Keratinocyte (primary cell): ENCODE results near the gene GLIPR1L1. TPM values are rescaled to one million over a fixed set of nuclear protein-coding genes. Genes with fewer than 3 reads are reported as not detected.

ENCODE experiments used
- DNase-seq: peaks from one replicate; pipeline ENCODE4 v3.0.0-alpha.2; 2011; ENCODE audit warnings: low read depth, missing footprints, low spot score
- FAIRE-seq: peaks from 2 replicates; lab custom pipeline; 2011; peaks lifted over from hg19 to GRCh38; lab: Jason Lieb, UNC
- H2AFZ ChIP-seq: 2 replicates; pipeline ENCODE4 v1.6.0; 2012; ENCODE audit warnings: low read length, control low read depth, inconsistent platforms; ENCODE audit not compliant: control insufficient read depth
- H3K27ac ChIP-seq: 2 replicates; pipeline ENCODE4 v1.5.1; 2011; ENCODE audit warnings: low read length; ENCODE audit not compliant: control insufficient read depth, insufficient read depth
- H3K27me3 ChIP-seq: 3 replicates; pipeline ENCODE4 v1.6.0; 2011; ENCODE audit warnings: low read length; ENCODE audit not compliant: control insufficient read depth, insufficient read depth; ENCODE audit errors: extremely low read depth
- H3K36me3 ChIP-seq, 2 experiments: 2 replicates in 1 of 2; 3 replicates in 1 of 2; pipeline ENCODE4 v1.5.1; 2011; ENCODE audit warnings: low read length in 2 of 2, mild to moderate bottlenecking in 1 of 2; ENCODE audit not compliant: control insufficient read depth in 2 of 2, insufficient read depth in 2 of 2; ENCODE audit errors: extremely low read depth in 1 of 2
- H3K4me1 ChIP-seq: 3 replicates; pipeline ENCODE4 v1.5.1; 2011; ENCODE audit warnings: low read length; ENCODE audit not compliant: control insufficient read depth, insufficient read depth; ENCODE audit errors: extremely low read depth
- H3K4me2 ChIP-seq: 3 replicates; pipeline ENCODE4 v1.6.0; 2011; ENCODE audit warnings: low read depth, low read length; ENCODE audit not compliant: control insufficient read depth, insufficient read depth; ENCODE audit errors: extremely low read depth
- H3K4me3 ChIP-seq, 3 experiments: fragments of 200-600 bp in 1 of 3; sonication (generic) in 1 of 3; 2 replicates in 2 of 3; 3 replicates in 1 of 3; pipeline ENCODE4 v1.5.1; 2011 to 2016; ENCODE audit warnings: low read length in 3 of 3, mild to moderate bottlenecking in 3 of 3, control low read depth in 2 of 3, inconsistent platforms in 1 of 3, low read depth in 1 of 3, mixed read lengths in 1 of 3, mixed run types in 1 of 3, moderate library complexity in 1 of 3; ENCODE audit not compliant: control insufficient read depth in 2 of 3, insufficient read depth in 2 of 3; ENCODE audit errors: extremely low read depth in 1 of 3
- H3K79me2 ChIP-seq: 2 replicates; pipeline ENCODE4 v1.6.0; 2012; ENCODE audit warnings: low read length; ENCODE audit not compliant: control insufficient read depth, insufficient read depth
- H3K9ac ChIP-seq: 3 replicates; pipeline ENCODE4 v1.6.0; 2011; ENCODE audit warnings: low read length; ENCODE audit not compliant: control insufficient read depth, insufficient read depth; ENCODE audit errors: extremely low read depth
- H3K9me1 ChIP-seq: 3 replicates; pipeline ENCODE4 v1.6.0; 2011; ENCODE audit warnings: low read length; ENCODE audit not compliant: control insufficient read depth, insufficient read depth; ENCODE audit errors: extremely low read depth
- H3K9me3 ChIP-seq: 2 replicates; pipeline ENCODE4 v1.5.1; 2012; ENCODE audit warnings: low read depth, low read length; ENCODE audit not compliant: control insufficient read depth
- H4K20me1 ChIP-seq: 3 replicates; pipeline ENCODE4 v1.6.0; 2011; ENCODE audit warnings: low read length; ENCODE audit not compliant: control insufficient read depth, insufficient read depth; ENCODE audit errors: extremely low read depth
- CTCF ChIP-seq, 3 experiments: IDR thresholded peaks in 1 of 3; conservative IDR thresholded peaks in 1 of 3; optimal IDR thresholded peaks in 1 of 3; 2 replicates in 2 of 3; 3 replicates in 1 of 3; pipeline versions ENCODE3 to v1.5.1; 2011; ENCODE audit warnings: low read length in 3 of 3, mild to moderate bottlenecking in 3 of 3, moderate library complexity in 2 of 3, control low read depth in 1 of 3, inconsistent platforms in 1 of 3; ENCODE audit not compliant: insufficient read depth in 2 of 3; ENCODE audit errors: extremely low read depth in 1 of 3
- EZH2 ChIP-seq: IDR thresholded peaks from one replicate; pipeline ENCODE4 v1.6.1; 2012; ENCODE audit warnings: inconsistent platforms, mild to moderate bottlenecking, low read length, moderate library complexity
- dilution Hi-C: fragments of 300-500 bp; cut with MboI; formaldehyde crosslinking; loops from one replicate; pipeline ENCODE4 v1.7.0; 2020; ENCODE audit warnings: low sequenced_read_pairs; ENCODE audit not compliant: extremely low pct_ligation_motif_present
- polyA plus RNA-seq, 5 experiments: library from polyadenylated mRNA; depleted of rRNA in 3 of 5; stranded (reverse) in 3 of 5; stranded (forward) in 1 of 5; unstranded in 1 of 5; fragments of >200 nt; gene quantifications; 1 replicate in 1 of 5; 2 replicates in 3 of 5; 3 replicates in 1 of 5; pipeline versions ENCODE4 v1.2.1 to v1.2.3, GENCODE V29; 2011 to 2012; ENCODE audit warnings: missing spikeins in 2 of 5, low read depth in 1 of 5, low replicate concordance in 1 of 5

Gene GLIPR1L1
- polyA plus RNA-seq, 1 donor (not counting 4 experiments of a cell fraction or from before 2014, with no cell fraction given), result not detected

GRCh38 chr12:75294336-75294735 lies 40.1 kb upstream of the GLIPR1L1 start:
- H3K27me3 ChIP-seq, result no peaks in the 10 kb centered on the region
- no peak overlapping the region for H3K9ac ChIP-seq
- no peak overlapping the region for H2AFZ ChIP-seq
- no peak for TF ChIP-seq EZH2
- no peak for TF ChIP-seq CTCF (optimal IDR thresholded peaks at IDR 0.05 in 1 of 3, IDR thresholded peaks at IDR 0.05 in 1 of 3, conservative IDR thresholded peaks at IDR 0.05 in 1 of 3; ENCODE audit: extremely low read depth in 1 of 3, insufficient read depth in 2 of 3, low read length in 3 of 3)
- DNase-seq (no peak), FAIRE-seq (no peak)
- no peak overlapping the region for H3K4me2 ChIP-seq
- dilution Hi-C loops, result no loop called here
- no peaks in the 10 kb centered on the region for H3K4me1 ChIP-seq
- no peak overlapping the region for H3K4me3 ChIP-seq
- H3K79me2 ChIP-seq, result no peaks in the 10 kb centered on the region
- no peaks in the 10 kb centered on the region for H3K36me3 ChIP-seq
- H4K20me1 ChIP-seq, result no peaks in the 10 kb centered on the region
- H3K9me1 ChIP-seq, result no peaks in the 10 kb centered on the region
- H3K27ac ChIP-seq, result no peak overlapping the region
- H3K9me3 ChIP-seq, result no peaks in the 10 kb centered on the region

- Histone ChIP-seq H3K27me3 (no peaks in the 10 kb centered on the region), H3K36me3 (no peaks in the 10 kb centered on the region), H3K9me1 (no peaks in the 10 kb centered on the region), H3K4me1 (no peaks in the 10 kb centered on the region), H2AFZ (no peak overlapping the region), H4K20me1 (no peaks in the 10 kb centered on the region), H3K27ac (no peak overlapping the region), H3K9me3 (no peaks in the 10 kb centered on the region), H3K4me3 (no peak overlapping the region), H3K9ac (no peak overlapping the region), H3K79me2 (no peaks in the 10 kb centered on the region), H3K4me2 (no peak overlapping the region)
- dilution Hi-C loops, result no loop called here
- DNase-seq, result no peak
- no peak for TF ChIP-seq CTCF (optimal IDR thresholded peaks at IDR 0.05 in 1 of 3, IDR thresholded peaks at IDR 0.05 in 1 of 3, conservative IDR thresholded peaks at IDR 0.05 in 1 of 3; ENCODE audit: extremely low read depth in 1 of 3, insufficient read depth in 2 of 3, low read length in 3 of 3)
- TF ChIP-seq EZH2, result no peak
- FAIRE-seq, result no peak
These were observed 39.7 kb upstream of the GLIPR1L1 start for GRCh38 chr12:75294797-75295196.
